HuH-7 (cell line): Measurements from ENCODE around the gene RIC1.
A peak's percentile ranks its signal among the peaks of the same experiment; 100 is the strongest.
"Not testable (repeated sequence)": the region's sequence is repeated elsewhere in the genome, so short reads cannot be mapped to it uniquely, and the experiment has no call there.

Experiments used
- DNase-seq: peaks from one replicate; pipeline ENCODE4 v3.0.0; 2011; ENCODE audit warnings: low spot score

RIC1 gene

GRCh38 chr9:5671711-5672353 lies 42.9 kb downstream of the RIC1 start:
- DNase-seq: peak; percentile 5

DNA sequence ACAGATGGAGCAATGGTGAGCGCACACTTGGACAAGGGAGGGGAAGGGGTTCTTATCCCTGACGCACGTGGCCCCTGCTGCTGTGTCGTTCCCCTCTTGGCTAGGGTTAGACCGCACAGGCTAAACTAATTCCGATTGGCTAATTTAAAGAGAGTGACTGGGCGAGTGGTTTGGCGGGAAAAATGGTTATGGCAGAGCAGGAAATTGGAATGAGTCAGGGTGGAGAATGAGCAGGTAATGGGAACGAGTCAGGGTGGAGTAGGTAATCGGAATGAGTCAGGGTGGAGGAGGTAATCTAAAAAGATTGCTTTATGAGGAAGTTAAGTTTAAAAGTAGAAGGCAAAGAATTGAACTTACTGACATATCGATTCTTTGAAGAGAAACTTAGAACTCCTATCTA lies 46.1 kb downstream of the RIC1 start:
- DNase-seq: not testable (repeated sequence)

DNA sequence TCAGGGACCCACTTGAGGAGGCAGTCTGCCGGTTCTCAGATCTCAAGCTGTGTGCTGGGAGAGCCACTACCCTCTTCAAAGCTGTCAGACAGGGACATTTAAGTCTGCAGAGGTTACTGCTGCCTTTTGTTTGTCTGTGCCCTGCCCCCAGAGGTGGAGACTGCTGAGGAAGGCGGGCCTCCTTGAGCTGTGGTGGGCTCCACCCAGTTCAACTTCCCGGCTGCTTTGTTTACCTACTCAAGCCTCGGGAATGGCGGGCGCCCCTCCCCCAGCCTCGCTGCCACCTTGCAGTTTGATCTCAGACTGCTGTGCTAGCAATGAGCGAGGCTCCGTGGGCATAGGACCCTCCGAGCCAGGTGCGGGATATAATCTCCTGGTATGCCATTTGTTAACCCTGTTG lies 54.7 kb downstream of the RIC1 start:
- not testable (repeated sequence) for DNase-seq

DNA sequence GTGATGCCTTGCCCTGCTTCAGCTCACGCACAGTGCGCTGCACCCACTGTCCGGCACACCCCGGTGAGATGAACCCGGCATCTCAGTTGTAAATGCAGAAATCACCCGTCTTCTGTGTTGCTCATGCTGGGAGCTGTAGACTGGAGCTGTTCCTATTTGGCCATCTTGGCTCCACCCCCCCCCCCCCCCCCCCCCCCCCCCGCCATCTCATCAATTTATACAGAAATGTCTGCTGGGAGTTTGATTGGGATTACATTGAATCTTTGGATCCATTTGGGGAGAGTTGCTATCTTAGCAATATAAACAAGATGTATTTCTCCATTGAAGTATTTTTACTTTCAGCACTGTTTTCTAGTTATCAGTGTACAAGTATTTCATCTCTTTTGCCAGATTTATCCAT lies 55.2 kb downstream of the RIC1 start:
- DNase-seq: no peak

- DNase-seq: no peak
Measured at GRCh38 chr9:5688109-5688508, 59.2 kb downstream of the RIC1 start.

DNA sequence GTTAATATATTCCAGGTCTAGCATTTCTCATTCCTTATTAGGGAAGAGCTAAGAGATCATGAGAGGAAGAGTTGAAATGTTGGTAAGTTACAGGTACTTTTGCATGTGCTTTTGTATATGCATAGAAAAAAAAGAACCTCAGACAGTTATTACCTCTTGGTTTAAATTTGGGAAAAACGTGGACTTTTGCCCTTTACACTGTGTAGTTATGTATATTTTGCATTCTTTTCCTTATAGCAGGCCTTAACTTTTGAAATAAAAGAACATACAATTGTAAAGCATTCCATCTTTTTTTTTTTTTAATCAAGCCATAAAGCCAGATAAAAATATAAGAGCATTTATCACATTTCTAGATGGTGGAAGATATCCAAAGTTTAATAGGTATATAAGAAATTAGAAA lies 61.4 kb downstream of the RIC1 start:
- DNase-seq: no peak

DNA sequence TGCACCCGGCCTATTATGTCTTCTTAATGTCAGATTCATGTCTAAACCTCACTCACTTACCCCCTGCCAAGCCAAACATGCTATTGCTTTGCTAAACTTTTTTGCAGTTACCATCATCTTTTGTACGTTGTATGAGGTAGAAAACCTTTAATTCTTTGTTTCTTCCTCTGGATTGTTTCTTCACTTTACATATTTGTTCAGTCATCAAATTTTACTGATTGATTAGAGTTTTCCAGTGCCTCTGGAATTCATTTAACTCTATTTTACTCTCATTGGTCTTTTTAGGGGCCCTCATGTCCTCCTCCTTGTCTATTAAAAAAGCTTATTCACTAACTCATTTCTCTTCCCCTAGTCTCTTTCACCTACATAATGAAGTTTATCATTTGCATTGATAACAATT lies 67.0 kb downstream of the RIC1 start:
- no peak for DNase-seq

- DNase-seq: no peak
Measured at GRCh38 chr9:5696884-5697283, 68.0 kb downstream of the RIC1 start.

- DNase-seq: no peak
Measured at GRCh38 chr9:5698004-5698403, 69.1 kb downstream of the RIC1 start.

DNA sequence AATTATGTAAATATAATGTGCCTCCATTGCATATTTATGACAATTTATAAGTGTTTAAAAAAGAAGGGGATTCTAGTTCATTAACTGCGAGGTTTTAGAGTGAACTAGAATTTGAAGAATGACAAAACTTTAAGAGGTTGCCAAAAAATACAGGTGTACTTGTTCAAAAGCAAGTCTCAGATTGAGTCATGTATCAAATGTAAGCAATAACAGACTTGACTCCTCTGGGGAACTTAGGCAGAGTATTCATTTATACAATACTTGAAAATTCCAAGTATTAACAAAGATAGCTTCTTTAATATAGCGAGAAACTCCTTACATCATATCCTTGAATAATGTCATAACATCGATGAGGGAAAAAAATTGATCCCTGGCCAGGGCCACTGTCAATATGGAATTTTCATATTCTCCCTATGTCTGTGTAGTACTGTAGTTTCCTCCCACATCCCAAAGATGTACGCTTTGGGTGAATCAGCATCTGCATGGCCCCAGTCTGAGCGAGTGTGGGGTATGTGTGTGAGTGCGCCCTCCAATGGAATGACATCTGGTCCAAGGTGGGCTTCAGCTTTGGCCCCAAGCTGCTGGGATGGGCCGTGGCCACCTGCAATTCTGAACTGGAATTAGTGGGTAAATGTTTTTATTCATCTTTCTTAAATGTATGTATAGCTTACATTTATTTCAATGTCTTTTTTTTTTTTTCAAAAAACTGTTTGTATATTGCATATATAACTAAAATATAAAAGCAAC lies 70.1 kb downstream of the RIC1 start:
- no peak for DNase-seq

DNA sequence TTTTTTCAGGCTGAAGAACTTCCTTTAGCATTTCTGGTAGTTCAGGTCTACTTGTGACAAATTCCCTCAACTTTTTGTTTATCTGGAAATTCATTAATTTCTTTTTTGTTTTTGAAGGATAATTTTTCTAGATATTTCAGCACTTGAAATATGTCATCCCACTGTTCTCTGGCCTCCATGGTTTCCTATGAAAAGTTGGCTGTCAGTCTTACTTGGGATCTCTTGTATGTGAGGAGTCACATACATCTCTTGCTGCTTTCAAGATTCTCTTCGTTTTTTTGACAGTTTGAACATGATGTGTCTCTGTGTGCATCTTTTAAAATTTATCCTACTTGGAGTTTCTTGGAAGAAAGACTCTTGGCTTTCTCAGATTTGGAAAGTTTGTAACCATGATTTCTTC lies 79.5 kb downstream of the RIC1 start:
- no peak for DNase-seq

DNA sequence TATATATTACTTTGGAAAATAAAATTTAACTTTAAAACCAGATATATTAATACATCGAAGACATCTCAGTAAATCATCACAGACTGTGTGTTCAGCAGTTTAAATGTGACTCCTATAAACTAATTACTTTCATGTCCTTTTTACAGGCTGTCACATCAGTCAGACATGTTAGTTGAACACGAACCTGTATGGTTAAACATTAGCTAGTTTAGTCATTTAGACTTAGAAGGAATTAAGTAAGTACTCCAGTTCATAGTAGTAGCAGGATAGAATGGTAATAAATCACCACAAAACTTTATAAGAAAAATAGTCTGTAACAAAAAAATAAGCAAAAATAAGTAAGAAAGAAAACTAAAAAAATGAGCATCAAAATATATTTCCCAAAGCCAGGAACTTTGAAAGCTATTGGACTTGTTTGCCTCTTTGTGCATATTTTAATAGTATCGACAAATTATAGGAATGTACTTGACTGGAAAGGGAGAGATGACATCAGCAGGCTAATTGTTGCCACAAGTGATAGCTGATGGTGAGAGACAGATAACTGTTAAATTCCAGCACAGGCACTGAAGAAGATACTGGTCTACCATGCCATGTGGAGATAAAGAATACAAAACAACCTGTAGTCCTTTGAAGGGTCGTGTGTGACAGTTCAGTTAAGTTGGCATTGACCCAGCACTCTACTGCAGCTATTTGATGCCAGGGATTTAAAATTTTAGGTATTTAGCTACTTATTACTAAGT lies 83.9 kb downstream of the RIC1 start:
- no peak for DNase-seq

DNA sequence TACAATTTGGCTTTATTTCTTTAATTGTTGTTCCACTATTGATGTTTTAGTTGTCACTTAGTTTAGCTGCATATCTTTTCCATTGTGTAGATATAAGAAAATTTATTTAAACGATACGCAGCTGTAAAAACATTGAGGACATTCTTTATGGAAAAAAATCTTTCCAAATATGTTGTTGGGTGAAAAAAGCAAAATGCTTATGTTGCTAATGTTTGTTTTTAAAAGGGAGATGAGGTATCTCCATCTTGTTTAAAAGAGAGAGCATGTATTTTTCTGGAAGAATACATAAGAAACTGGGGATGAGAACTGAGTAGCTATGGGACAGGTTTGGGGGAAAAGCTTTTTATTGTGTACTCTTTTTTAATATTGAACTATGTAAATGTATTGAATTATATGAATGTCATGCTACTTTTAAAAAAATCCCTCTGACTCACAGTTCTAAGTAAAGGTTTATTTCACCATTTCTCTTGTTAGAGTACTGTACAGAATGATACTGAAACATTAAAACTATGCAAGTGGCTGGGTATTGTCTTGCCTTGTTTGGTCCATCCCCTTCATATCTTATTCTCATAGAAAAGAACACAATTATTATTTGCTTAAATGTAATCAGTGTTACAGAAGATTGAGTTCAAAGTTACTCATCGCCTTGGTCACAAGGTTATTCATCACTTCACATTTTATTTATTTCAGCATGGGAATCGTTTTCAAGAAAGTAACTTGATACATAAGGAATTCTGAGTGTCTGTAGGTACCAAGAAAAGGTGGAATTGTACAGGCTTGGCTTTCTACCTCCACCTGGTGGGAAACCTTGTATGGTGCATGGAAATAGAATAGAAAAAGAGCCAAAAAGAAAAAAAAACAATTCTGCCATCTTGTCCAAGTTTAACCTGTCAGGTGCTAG lies 85.8 kb downstream of the RIC1 start:
- DNase-seq: no peak

- DNase-seq: no peak
Measured at GRCh38 chr9:5715548-5716127, 86.7 kb downstream of the RIC1 start.

DNA sequence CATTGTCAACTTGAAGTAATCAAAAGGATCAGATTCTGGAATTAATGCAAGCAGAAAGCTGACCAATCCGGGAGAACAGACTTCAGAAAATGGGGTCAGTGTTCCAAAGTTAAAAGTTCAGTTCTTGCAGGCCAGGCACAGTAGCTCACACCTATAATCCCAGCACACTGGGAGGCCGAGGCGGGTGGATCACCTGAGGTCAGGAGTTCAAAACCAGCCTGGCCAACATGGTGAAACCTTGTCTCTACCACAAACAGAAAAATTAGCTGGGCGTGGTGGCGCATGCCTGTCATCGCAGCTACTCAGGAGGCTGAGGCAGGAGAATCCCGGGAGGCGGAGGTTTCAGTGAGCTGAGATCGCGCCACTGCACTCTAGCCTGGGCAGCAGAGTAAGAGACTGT lies 88.5 kb downstream of the RIC1 start:
- not testable (repeated sequence) for DNase-seq

GRCh38 chr9:5718296-5719032 lies 89.6 kb downstream of the RIC1 start:
- DNase-seq: no peak

GRCh38 chr9:5719100-5719926 lies 90.4 kb downstream of the RIC1 start:
- DNase-seq: no peak

DNA sequence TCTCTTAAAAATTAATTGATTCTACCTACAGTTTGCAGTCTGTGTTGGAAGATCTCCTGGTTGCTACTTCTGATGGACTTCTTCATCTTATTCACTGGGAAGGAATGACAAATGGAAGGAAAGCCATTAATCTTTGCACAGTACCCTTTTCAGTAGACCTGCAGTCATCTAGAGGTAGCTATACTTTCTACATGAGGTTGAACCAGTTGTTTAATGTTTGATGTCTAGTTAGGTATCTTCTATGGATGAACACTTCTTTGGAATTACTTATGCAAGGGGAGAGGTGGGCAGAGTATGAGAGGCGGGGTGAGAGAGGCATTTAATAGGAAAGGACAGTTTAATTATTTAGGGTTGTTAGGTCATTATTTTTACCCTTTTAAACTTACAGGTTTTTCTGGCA lies 91.2 kb downstream of the RIC1 start:
- no peak for DNase-seq

DNA sequence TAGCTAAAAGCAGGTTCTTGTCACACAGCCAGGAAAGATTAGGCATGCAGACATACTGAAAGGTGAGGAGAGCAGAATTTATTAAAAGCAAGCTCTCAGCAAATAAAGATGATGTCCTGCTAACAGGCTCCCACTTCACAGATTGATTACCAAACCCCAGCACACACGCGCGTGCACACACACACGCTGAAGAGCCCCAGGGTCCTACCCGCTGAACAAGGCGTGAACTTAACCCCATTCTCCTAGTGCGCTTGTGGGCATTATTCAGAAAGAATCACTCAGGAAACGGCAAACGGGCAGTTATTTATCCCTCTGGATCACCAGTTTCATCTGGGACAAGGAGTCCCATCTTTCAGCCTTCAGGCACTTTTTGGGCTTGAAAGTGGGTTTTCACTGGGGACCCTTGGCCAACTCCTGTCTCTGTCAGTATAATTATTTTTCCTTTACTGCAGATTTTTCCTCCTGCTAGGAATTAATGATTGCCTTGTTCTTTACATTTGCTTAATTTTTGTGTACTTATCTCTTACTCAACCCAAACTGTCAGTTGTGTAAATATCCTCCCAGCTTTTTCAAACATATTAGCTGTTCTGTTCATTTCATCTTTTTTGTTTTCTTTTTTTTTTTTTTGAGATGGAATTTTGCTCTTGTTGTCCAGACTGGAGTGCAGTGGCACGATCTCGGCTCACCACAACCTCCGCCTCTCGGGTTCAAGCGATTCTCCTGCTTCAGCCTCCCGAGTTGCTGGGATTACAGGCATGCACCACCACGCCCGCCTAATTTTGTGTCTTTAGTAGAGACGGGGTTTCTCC lies 92.6 kb downstream of the RIC1 start:
- DNase-seq: peak; percentile 9
